ENCODE measurements around the gene HDAC10.

DNA sequence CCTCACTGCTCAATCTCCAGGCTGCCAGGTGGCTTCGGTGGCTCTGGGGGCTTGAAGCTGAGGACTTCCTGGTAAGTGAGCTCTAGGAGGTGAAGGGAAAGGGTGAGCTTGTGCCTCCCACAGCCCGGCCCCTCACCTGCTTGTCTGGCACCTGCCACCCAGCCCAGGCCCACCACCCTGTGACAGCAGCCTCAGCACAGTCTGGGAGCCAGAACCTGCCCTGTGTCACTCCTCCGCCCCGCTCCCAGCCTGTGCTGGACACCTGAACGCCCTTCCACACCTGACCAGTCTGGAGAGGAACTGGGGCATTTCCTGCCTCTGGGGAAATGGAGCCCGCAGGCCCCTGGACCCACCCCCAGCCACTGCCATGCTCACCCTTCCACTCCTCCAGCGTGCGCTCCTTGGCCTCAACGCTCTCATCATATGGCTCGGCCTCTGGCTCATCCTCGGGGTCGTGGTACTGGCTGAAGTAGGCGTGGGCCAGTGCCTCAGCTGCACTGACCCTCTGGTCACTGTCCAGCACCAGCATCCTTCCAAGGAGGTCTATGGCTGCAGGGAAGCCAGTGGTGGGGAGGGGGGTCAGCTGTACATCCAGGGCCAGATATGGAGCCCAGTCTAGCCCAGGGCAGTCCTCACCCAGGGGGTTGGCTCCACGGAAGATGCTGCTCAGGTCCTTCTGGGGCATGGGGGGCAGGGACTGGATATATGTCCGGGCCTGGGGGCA is 14.0 kb upstream of the HDAC10 start:
- TF ChIP-seq, protein P1, sequence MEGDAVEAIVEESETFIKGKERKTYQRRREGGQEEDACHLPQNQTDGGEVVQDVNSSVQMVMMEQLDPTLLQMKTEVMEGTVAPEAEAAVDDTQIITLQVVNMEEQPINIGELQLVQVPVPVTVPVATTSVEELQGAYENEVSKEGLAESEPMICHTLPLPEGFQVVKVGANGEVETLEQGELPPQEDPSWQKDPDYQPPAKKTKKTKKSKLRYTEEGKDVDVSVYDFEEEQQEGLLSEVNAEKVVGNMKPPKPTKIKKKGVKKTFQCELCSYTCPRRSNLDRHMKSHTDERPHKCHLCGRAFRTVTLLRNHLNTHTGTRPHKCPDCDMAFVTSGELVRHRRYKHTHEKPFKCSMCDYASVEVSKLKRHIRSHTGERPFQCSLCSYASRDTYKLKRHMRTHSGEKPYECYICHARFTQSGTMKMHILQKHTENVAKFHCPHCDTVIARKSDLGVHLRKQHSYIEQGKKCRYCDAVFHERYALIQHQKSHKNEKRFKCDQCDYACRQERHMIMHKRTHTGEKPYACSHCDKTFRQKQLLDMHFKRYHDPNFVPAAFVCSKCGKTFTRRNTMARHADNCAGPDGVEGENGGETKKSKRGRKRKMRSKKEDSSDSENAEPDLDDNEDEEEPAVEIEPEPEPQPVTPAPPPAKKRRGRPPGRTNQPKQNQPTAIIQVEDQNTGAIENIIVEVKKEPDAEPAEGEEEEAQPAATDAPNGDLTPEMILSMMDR (IDR thresholded peaks at IDR 0.05) = no peak
- no peak for TF ChIP-seq EZH2 (IDR thresholded peaks at IDR 0.05)

All from neural progenitor cell (in vitro differentiated cells).